K562 (cell line): ENCODE measurements around the gene CDKN2C. TPM values are rescaled to one million over a fixed set of nuclear protein-coding genes. Genes with fewer than 3 reads are reported as not detected.

Experiments used
- ETV6 ChIP-seq, 3 experiments: fragments of 150-350 bp in 1 of 3; sonication (generic) in 1 of 3; formaldehyde crosslinking in 1 of 3; IDR thresholded peaks; 2 replicates each; pipeline versions ENCODE4 v1.6.1 to v1.8.0; 2014 to 2022; ENCODE audit warnings: borderline replicate concordance in 2 of 3, low read depth in 2 of 3, antibody characterized with exemption in 1 of 3, low read length in 1 of 3, mild to moderate bottlenecking in 1 of 3, missing genetic modification reagents in 1 of 3
- EZH2 ChIP-seq: IDR thresholded peaks from 2 replicates; pipeline ENCODE4 v1.6.1; 2012; ENCODE audit warnings: low read depth, mild to moderate bottlenecking, inconsistent platforms, low read length, borderline replicate concordance
- LARP7 ChIP-seq: fragments of 450-650 bp; IDR thresholded peaks from 2 replicates; pipeline ENCODE4 v1.6.1; 2016
- MAZ ChIP-seq, 2 experiments: fragments of 450-650 bp in 1 of 2; sonication (generic) in 1 of 2; formaldehyde crosslinking; IDR thresholded peaks in 1 of 2; conservative IDR thresholded peaks in 1 of 2; 2 replicates each; pipeline versions ENCODE4 v1.4.0 to v1.5.0; 2020; ENCODE audit warnings: mild to moderate bottlenecking in 1 of 2, missing genetic modification reagents in 1 of 2
- MBD2 ChIP-seq: sonication (generic); IDR thresholded peaks from 2 replicates; pipeline ENCODE4 v1.6.1; 2016; ENCODE audit warnings: low read depth, borderline replicate concordance
- MTA2 ChIP-seq: fragments of 450-650 bp; IDR thresholded peaks from 2 replicates; pipeline ENCODE4 v1.6.1; 2016; ENCODE audit warnings: low read depth
- NCOA2 ChIP-seq, 2 experiments: fragments of 450-650 bp; IDR thresholded peaks; 2 replicates each; pipeline ENCODE4 v1.6.1; 2018; ENCODE audit warnings: mild to moderate bottlenecking in 2 of 2, moderate library complexity in 1 of 2; ENCODE audit not compliant: partially characterized antibody in 2 of 2
- NFE2 ChIP-seq: IDR thresholded peaks from 2 replicates; pipeline ENCODE4 v1.6.1; 2014; ENCODE audit warnings: antibody characterized with exemption, low read depth
- RFX1 ChIP-seq: fragments of 450-650 bp; IDR thresholded peaks from 2 replicates; pipeline ENCODE4 v1.6.1; 2016; ENCODE audit warnings: mild to moderate bottlenecking, moderate library complexity
- RUNX1 ChIP-seq: sonication (generic); IDR thresholded peaks from 2 replicates; pipeline ENCODE4 v1.6.1; 2016; ENCODE audit warnings: antibody characterized with exemption, low read depth
- STAT5B ChIP-seq: fragments of 250-450 bp; sonication (Bioruptor Pico); IDR thresholded peaks from 2 replicates; pipeline ENCODE4 v1.8.0; 2021; ENCODE audit warnings: mild to moderate bottlenecking, inconsistent platforms
- ZKSCAN1 ChIP-seq: fragments of 150-350 bp; IDR thresholded peaks from 2 replicates; pipeline ENCODE4 v1.6.1; 2016; ENCODE audit warnings: low read depth, low read length
- ZKSCAN3 ChIP-seq: fragments of 250-450 bp; sonication (Bioruptor Pico); IDR thresholded peaks from 2 replicates; pipeline ENCODE4 v1.4.0; 2020
- ZNF165 ChIP-seq: fragments of 250-450 bp; sonication (Bioruptor Pico); IDR thresholded peaks from 2 replicates; pipeline ENCODE4 v1.4.0; 2020; ENCODE audit warnings: borderline replicate concordance
- ZNF586 ChIP-seq: fragments of 450-650 bp; formaldehyde crosslinking; conservative IDR thresholded peaks from 2 replicates; pipeline ENCODE4 v1.4.0; 2020; ENCODE audit warnings: mild to moderate bottlenecking, moderate library complexity
- ZNF79 ChIP-seq: fragments of 250-450 bp; sonication (Bioruptor Pico); IDR thresholded peaks from 2 replicates; pipeline ENCODE4 v1.4.0; 2020; ENCODE audit warnings: low read depth, mild to moderate bottlenecking, moderate library complexity
- polyA plus RNA-seq, 8 experiments: library from polyadenylated mRNA; depleted of rRNA in 4 of 8; stranded (reverse) in 5 of 8; unstranded in 3 of 8; fragments of >200 nt; fragmentation: Nextera tagmentation in 2 of 8; fragmentation: Illumina TruSeq in 1 of 8; extraction: Ambion mirVana in 2 of 8; extraction: Trizol in 1 of 8; gene quantifications; 2 replicates each; pipeline versions ENCODE4 v1.2.1 to v1.2.3, GENCODE V29; 2011 to 2014; ENCODE audit warnings: inconsistent platforms in 1 of 8, missing spikeins in 1 of 8
- total RNA-seq, 7 experiments: library from RNA; depleted of rRNA in 6 of 7; stranded (reverse); fragments of >200 nt in 6 of 7; fragmentation: Illumina TruSeq in 2 of 7; extraction: Trizol in 2 of 7; gene quantifications; 2 replicates each; pipeline versions ENCODE4 v1.2.1 to v1.2.3, GENCODE V29; 2011 to 2021; ENCODE audit warnings: low replicate concordance in 1 of 7
- TF ChIP-seq, protein P1 (sequence below): sonication (generic); formaldehyde crosslinking; IDR thresholded peaks from 2 replicates; pipeline ENCODE4 v1.8.1; 2022; ENCODE audit warnings: missing genetic modification reagents
- TF ChIP-seq, protein P2 (sequence below), 2 experiments: fragments of 450-650 bp in 1 of 2; sonication (generic) in 1 of 2; formaldehyde crosslinking in 1 of 2; IDR thresholded peaks; 2 replicates each; pipeline versions ENCODE4 v1.7.1 to v1.9.0; 2016 to 2022; ENCODE audit warnings: inconsistent platforms in 1 of 2, mild to moderate bottlenecking in 1 of 2, missing genetic modification reagents in 1 of 2

The CDKN2C gene
- total and polyA plus RNA-seq, 9 of the 15 experiments (the other 6 are each of a cell fraction or from before 2014, with no cell fraction given) = 11.9 to 74.3 (median 45.9) TPM

DNA sequence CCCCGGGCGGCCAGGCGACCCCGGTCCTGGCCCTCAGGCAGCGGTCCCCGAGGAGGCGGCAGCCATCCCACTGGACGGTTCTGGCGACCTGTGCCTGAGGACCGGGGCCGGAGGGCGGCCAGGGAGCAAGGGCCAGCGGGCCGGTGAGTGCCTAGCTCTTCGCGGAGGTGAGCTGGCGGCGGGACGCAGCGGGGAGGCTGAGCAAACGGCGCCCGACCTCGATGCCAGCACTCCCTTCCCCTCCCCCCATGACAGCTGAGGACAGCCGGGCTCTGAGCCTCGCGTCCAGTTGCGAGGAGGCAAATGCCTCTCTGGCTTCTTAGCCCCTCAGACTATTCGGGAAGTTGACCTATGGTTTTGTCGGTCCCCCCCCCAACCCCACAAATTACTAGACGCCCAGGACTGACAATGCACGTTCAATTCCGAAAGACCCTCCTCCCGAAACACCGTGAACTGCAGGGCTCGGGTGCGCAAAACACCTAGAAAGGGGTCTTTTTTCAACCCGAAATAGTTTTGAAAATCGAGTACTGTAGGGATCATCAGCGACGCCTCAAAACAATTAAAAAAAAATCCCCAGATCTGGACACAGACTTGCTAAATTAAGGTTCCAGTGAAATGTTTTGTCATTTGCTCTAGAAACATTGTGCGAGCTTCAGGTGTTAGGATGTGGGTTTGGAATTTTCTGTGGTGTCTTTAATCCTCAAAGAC, 8.3 kb downstream of the CDKN2C start (continued):
- no peak for TF ChIP-seq ETV6 (IDR thresholded peaks at IDR 0.05; ENCODE audit: borderline replicate concordance in 1 of 2, low read depth in 2 of 2, low read length in 1 of 2)
- TF ChIP-seq ETV6 (CRISPR knock-in tag; IDR thresholded peaks at IDR 0.05; ENCODE audit: borderline replicate concordance) = no peak
- no peak for TF ChIP-seq ZNF586
- TF ChIP-seq NCOA2 (IDR thresholded peaks at IDR 0.05; ENCODE audit: partially characterized antibody in 2 of 2) = no peak
- TF ChIP-seq MTA2 = no peak
- no peak for TF ChIP-seq ZNF79
- TF ChIP-seq LARP7 = no peak
- TF ChIP-seq MBD2 = no peak
- TF ChIP-seq RFX1 = no peak
- no peak for TF ChIP-seq EZH2
- no peak for TF ChIP-seq RUNX1
- TF ChIP-seq MAZ (CRISPR knock-in tag; conservative IDR thresholded peaks at IDR 0.05 in 1 of 2, IDR thresholded peaks at IDR 0.05 in 1 of 2) = peak in 1 of 2 experiments; percentile 43; a peak in 1 of 4 replicates
- no peak for TF ChIP-seq STAT5B (CRISPR knock-in tag)
- TF ChIP-seq NFE2 = 0 out of 2 replicates have a peak, but pooled peaks have one; percentile 4
- TF ChIP-seq, protein P1, sequence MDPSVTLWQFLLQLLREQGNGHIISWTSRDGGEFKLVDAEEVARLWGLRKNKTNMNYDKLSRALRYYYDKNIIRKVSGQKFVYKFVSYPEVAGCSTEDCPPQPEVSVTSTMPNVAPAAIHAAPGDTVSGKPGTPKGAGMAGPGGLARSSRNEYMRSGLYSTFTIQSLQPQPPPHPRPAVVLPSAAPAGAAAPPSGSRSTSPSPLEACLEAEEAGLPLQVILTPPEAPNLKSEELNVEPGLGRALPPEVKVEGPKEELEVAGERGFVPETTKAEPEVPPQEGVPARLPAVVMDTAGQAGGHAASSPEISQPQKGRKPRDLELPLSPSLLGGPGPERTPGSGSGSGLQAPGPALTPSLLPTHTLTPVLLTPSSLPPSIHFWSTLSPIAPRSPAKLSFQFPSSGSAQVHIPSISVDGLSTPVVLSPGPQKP (CRISPR knock-in tag) = no peak
- TF ChIP-seq, protein P2, sequence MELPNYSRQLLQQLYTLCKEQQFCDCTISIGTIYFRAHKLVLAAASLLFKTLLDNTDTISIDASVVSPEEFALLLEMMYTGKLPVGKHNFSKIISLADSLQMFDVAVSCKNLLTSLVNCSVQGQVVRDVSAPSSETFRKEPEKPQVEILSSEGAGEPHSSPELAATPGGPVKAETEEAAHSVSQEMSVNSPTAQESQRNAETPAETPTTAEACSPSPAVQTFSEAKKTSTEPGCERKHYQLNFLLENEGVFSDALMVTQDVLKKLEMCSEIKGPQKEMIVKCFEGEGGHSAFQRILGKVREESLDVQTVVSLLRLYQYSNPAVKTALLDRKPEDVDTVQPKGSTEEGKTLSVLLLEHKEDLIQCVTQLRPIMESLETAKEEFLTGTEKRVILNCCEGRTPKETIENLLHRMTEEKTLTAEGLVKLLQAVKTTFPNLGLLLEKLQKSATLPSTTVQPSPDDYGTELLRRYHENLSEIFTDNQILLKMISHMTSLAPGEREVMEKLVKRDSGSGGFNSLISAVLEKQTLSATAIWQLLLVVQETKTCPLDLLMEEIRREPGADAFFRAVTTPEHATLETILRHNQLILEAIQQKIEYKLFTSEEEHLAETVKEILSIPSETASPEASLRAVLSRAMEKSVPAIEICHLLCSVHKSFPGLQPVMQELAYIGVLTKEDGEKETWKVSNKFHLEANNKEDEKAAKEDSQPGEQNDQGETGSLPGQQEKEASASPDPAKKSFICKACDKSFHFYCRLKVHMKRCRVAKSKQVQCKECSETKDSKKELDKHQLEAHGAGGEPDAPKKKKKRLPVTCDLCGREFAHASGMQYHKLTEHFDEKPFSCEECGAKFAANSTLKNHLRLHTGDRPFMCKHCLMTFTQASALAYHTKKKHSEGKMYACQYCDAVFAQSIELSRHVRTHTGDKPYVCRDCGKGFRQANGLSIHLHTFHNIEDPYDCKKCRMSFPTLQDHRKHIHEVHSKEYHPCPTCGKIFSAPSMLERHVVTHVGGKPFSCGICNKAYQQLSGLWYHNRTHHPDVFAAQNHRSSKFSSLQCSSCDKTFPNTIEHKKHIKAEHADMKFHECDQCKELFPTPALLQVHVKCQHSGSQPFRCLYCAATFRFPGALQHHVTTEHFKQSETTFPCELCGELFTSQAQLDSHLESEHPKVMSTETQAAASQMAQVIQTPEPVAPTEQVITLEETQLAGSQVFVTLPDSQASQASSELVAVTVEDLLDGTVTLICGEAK (IDR thresholded peaks at IDR 0.05) = no peak
- TF ChIP-seq, protein P2 (CRISPR knock-in tag; IDR thresholded peaks at IDR 0.05) = no peak
- no peak for TF ChIP-seq ZNF165 (CRISPR knock-in tag)
- TF ChIP-seq ZKSCAN3 (CRISPR knock-in tag) = no peak
- TF ChIP-seq ZKSCAN1 = peak; percentile 34; the same call in 1 of the 2 replicates
